Measurements from ENCODE around the gene S100A1. TPM values are rescaled to one million over a fixed set of nuclear protein-coding genes. Genes with fewer than 3 reads are reported as not detected.

Gene S100A1
- total RNA-seq, 1 experiment from 2014 or later: 18.1 TPM

GRCh38 chr1:153616917-153617311, 11.3 kb upstream of the S100A1 start:
- H3K27me3 Mint-ChIP-seq (ENCODE audit: insufficient read depth, unreplicated experiment): no peaks in the 10 kb centered on the region
- peaks cover 34% of the 10 kb centered on the region for H3K4me1 ChIP-seq
- peaks cover 89% of the 10 kb centered on the region for H3K36me3 Mint-ChIP-seq (ENCODE audit: insufficient read depth, unreplicated experiment)
- no peak for TF ChIP-seq CTCF (IDR thresholded peaks at IDR 0.05; ENCODE audit: insufficient read depth in 1 of 2, low read depth in 1 of 2, low read length in 1 of 2, severe bottlenecking in 1 of 2, unreplicated experiment in 1 of 2)
- H3K9me3 ChIP-seq: no peaks in the 10 kb centered on the region
- peak overlapping the region; percentile 74 for H3K4me3 Mint-ChIP-seq (ENCODE audit: unreplicated experiment)
- peaks cover 34% of the 10 kb centered on the region for H3K4me1 Mint-ChIP-seq (ENCODE audit: low read depth, unreplicated experiment)
- no peaks in the 10 kb centered on the region for H3K27me3 ChIP-seq (replicated peaks; ENCODE audit: control insufficient read depth, insufficient read depth, low read length)
- no peak overlapping the region for H3K4me3 ChIP-seq (ENCODE audit: low read depth, low read length)
- intact Hi-C loops (cut with micrococcal nuclease; ENCODE audit: unreplicated experiment): loop anchor here (1.0 kb wide), 2 partner anchors 45 to 106 kb away; no protein-coding TSS in a partner anchor
- H3K9me3 Mint-ChIP-seq (ENCODE audit: unreplicated experiment): no peaks in the 10 kb centered on the region
- no peak for DNase-seq
- BruUV-seq (replicated peaks): TSS peak; percentile 42
- POLR2A ChIA-PET: interaction anchor here (1.1 to 3.8 kb wide), 6 partner anchors 9 to 51 kb away, joined by 3 to 43 read pairs (median 8); partner anchors contain the start of gene S100A13
- H3K36me3 ChIP-seq (ENCODE audit: control insufficient read depth, insufficient read depth, low read length): no peaks in the 10 kb centered on the region
- peak overlapping the region; percentile 96 for H3K27ac Mint-ChIP-seq (ENCODE audit: unreplicated experiment)
- CTCF ChIA-PET: interaction anchor here (0.6 to 3.8 kb wide), 12 partner anchors 9 to 139 kb away, joined by 3 to 56 read pairs (median 4); partner anchors contain the start of genes CHTOP, S100A1, S100A13 and S100A6

GRCh38 chr1:153617663-153618062, 10.6 kb upstream of the S100A1 start:
- CTCF ChIA-PET: interaction anchor here (0.6 to 3.8 kb wide), 11 partner anchors 10 to 138 kb away, joined by 3 to 56 read pairs (median 4); partner anchors contain the start of genes CHTOP, S100A1, S100A13 and S100A6

GRCh38 chr1:153619171-153619570, 9.1 kb upstream of the S100A1 start:
- ChIA-PET POLR2A (interaction anchor here (3.8 kb wide), 1 partner anchor 8 kb away, joined by 43 read pairs; the partner anchor contains the start of gene S100A13), CTCF (interaction anchor here (1.0 to 3.8 kb wide), 6 partner anchors 8 to 84 kb away, joined by 3 to 56 read pairs (median 5); partner anchors contain the start of genes CHTOP, S100A1, S100A13 and S100A6)
- H3K4me3 Mint-ChIP-seq (ENCODE audit: unreplicated experiment): no peak overlapping the region
- DNase-seq: no peak
- Histone ChIP-seq H3K27me3 (replicated peaks; ENCODE audit: control insufficient read depth, insufficient read depth, low read length) (no peaks in the 10 kb centered on the region), H3K9me3 (no peaks in the 10 kb centered on the region), H3K36me3 (ENCODE audit: control insufficient read depth, insufficient read depth, low read length) (no peaks in the 10 kb centered on the region), H3K4me3 (ENCODE audit: low read depth, low read length) (no peak overlapping the region), H3K4me1 (peaks cover 26% of the 10 kb centered on the region)
- no TSS peak for BruUV-seq (replicated peaks)
- H3K4me1 Mint-ChIP-seq (ENCODE audit: low read depth, unreplicated experiment): peaks cover 35% of the 10 kb centered on the region
- H3K9me3 Mint-ChIP-seq (ENCODE audit: unreplicated experiment): no peaks in the 10 kb centered on the region
- H3K36me3 Mint-ChIP-seq (ENCODE audit: insufficient read depth, unreplicated experiment): peaks cover 95% of the 10 kb centered on the region
- no peak overlapping the region for H3K27ac Mint-ChIP-seq (ENCODE audit: unreplicated experiment)
- no peak for TF ChIP-seq CTCF (IDR thresholded peaks at IDR 0.05; ENCODE audit: insufficient read depth in 1 of 2, low read depth in 1 of 2, low read length in 1 of 2, severe bottlenecking in 1 of 2, unreplicated experiment in 1 of 2)
- no peaks in the 10 kb centered on the region for H3K27me3 Mint-ChIP-seq (ENCODE audit: insufficient read depth, unreplicated experiment)
- intact Hi-C loops (cut with micrococcal nuclease; ENCODE audit: unreplicated experiment): no loop called here

More at GRCh38 chr1:153617663-153618062, 10.6 kb upstream of the S100A1 start:
- Mint-ChIP-seq H3K9me3 (ENCODE audit: unreplicated experiment) (no peaks in the 10 kb centered on the region), H3K36me3 (ENCODE audit: insufficient read depth, unreplicated experiment) (peaks cover 95% of the 10 kb centered on the region), H3K4me1 (ENCODE audit: low read depth, unreplicated experiment) (peaks cover 32% of the 10 kb centered on the region), H3K4me3 (ENCODE audit: unreplicated experiment) (peak overlapping the region; percentile 74), H3K27ac (ENCODE audit: unreplicated experiment) (peak overlapping the region; percentile 96), H3K27me3 (ENCODE audit: insufficient read depth, unreplicated experiment) (no peaks in the 10 kb centered on the region)
- POLR2A ChIA-PET: interaction anchor here (1.3 to 3.8 kb wide), 3 partner anchors 9 to 39 kb away, joined by 3 to 43 read pairs (median 25); partner anchors contain the start of gene S100A13
- no peaks in the 10 kb centered on the region for H3K27me3 ChIP-seq (replicated peaks; ENCODE audit: control insufficient read depth, insufficient read depth, low read length)
- peak; percentile 80 to 84 for TF ChIP-seq CTCF (IDR thresholded peaks at IDR 0.05; ENCODE audit: insufficient read depth in 1 of 2, low read depth in 1 of 2, low read length in 1 of 2, severe bottlenecking in 1 of 2, unreplicated experiment in 1 of 2)
- H3K4me3 ChIP-seq (ENCODE audit: low read depth, low read length): no peak overlapping the region
- H3K36me3 ChIP-seq (ENCODE audit: control insufficient read depth, insufficient read depth, low read length): no peaks in the 10 kb centered on the region
- no peaks in the 10 kb centered on the region for H3K9me3 ChIP-seq
- intact Hi-C loops (cut with micrococcal nuclease; ENCODE audit: unreplicated experiment): loop anchor here (1.0 kb wide), 2 partner anchors 45 to 106 kb away; no protein-coding TSS in a partner anchor
- DNase-seq: peak; percentile 88 to 91
- no TSS peak for BruUV-seq (replicated peaks)
- H3K4me1 ChIP-seq: peaks cover 34% of the 10 kb centered on the region
